ENCODE measurements around the gene ZNF710.

- TF ChIP-seq CTCF (IDR thresholded peaks at IDR 0.05; ENCODE audit: poor library complexity, severe bottlenecking) = no peak
- TF ChIP-seq TAF1 (IDR thresholded peaks at IDR 0.05; ENCODE audit: low read depth) = no peak
- TF ChIP-seq RAD21 (conservative IDR thresholded peaks at IDR 0.05) = no peak
- TF ChIP-seq POLR2AphosphoS5 (IDR thresholded peaks at IDR 0.05) = no peak
- no peak for TF ChIP-seq EP300 (conservative IDR thresholded peaks at IDR 0.05; ENCODE audit: poor library complexity, severe bottlenecking)
- no peak for TF ChIP-seq EZH2 (IDR thresholded peaks at IDR 0.05; ENCODE audit: borderline replicate concordance, insufficient read depth, low read length, poor library complexity, severe bottlenecking)
- no peak for TF ChIP-seq SMC3 (conservative IDR thresholded peaks at IDR 0.05; ENCODE audit: poor library complexity)
- no peak for TF ChIP-seq MXI1 (conservative IDR thresholded peaks at IDR 0.05; ENCODE audit: poor library complexity, severe bottlenecking)
- TF ChIP-seq REST (IDR thresholded peaks at IDR 0.05; ENCODE audit: borderline replicate concordance) = no peak
Observed at GRCh38 chr15:90015294-90015693, 14.2 kb downstream of the ZNF710 start.

All from neural cell (in vitro differentiated cells).